IPS-NIHi11 (cell line): ENCODE data around the gene FBXO4.
"Not testable (repeated sequence)": the region's sequence is repeated elsewhere in the genome, so short reads cannot be mapped to it uniquely, and the experiment has no call there.

ENCODE experiments used
- DNase-seq: peaks from one replicate; pipeline ENCODE4 v3.0.0; 2012; ENCODE audit warnings: mixed read lengths, low spot score

FBXO4 gene

GRCh38 chr5:41982858-41983257 lies 57.8 kb downstream of the FBXO4 start:
- DNase-seq, result not testable (repeated sequence)

- no peak for DNase-seq
Observed at GRCh38 chr5:41983284-41983683, 58.2 kb downstream of the FBXO4 start.

- no peak for DNase-seq
Observed at GRCh38 chr5:41985945-41986695, 61.0 kb downstream of the FBXO4 start.
